Transverse colon (tissue), 4 donors: ENCODE results near the gene RSBN1. TPM values are rescaled to one million over a fixed set of nuclear protein-coding genes. Genes with fewer than 3 reads are reported as not detected.

Source experiments
- DNase-seq: peaks from one replicate; pipeline ENCODE4 v3.0.0-alpha.2; 2019
- H3K27ac ChIP-seq, 4 donors: fragments of 200-600 bp; sonication (generic); 2 replicates each; pipeline ENCODE4 v1.5.1; 2016 to 2018; ENCODE audit warnings: inconsistent platforms in 4 of 4
- H3K27me3 ChIP-seq: fragments of 200-600 bp; sonication (generic); 2 replicates; pipeline ENCODE4 v1.5.1; 2017; ENCODE audit warnings: inconsistent platforms
- H3K36me3 ChIP-seq, 4 donors: fragments of 200-600 bp; sonication (generic); 2 replicates each; pipeline ENCODE4 v1.5.1; 2017 to 2019; ENCODE audit warnings: inconsistent platforms in 4 of 4
- H3K4me1 ChIP-seq, 4 donors: fragments of 200-600 bp; sonication (generic); 2 replicates each; pipeline ENCODE4 v1.5.1; 2017 to 2020; ENCODE audit warnings: inconsistent platforms in 4 of 4
- H3K4me3 ChIP-seq, 4 donors: fragments of 200-600 bp; sonication (generic); 1 replicate in 1 of 4; 2 replicates in 3 of 4; pipeline versions ENCODE4 v1.5.1 to v1.6.1; 2017 to 2019; ENCODE audit warnings: inconsistent platforms in 4 of 4
- H3K9me3 ChIP-seq, 2 donors: fragments of 200-600 bp; sonication (generic); 2 replicates each; pipeline ENCODE4 v1.5.1; 2017 to 2019; ENCODE audit warnings: inconsistent platforms in 2 of 2
- CTCF ChIP-seq, 5 experiments: fragments of 200-600 bp in 3 of 5; fragments of 450-650 bp in 2 of 5; sonication (generic) in 3 of 5; IDR thresholded peaks; 1 replicate in 2 of 5; 2 replicates in 3 of 5; pipeline ENCODE4 v1.5.1; 2016 to 2017; ENCODE audit warnings: antibody characterized with exemption in 5 of 5, inconsistent platforms in 3 of 5, mild to moderate bottlenecking in 2 of 5, moderate library complexity in 1 of 5
- EP300 ChIP-seq: sonication (generic); formaldehyde crosslinking; IDR thresholded peaks from one replicate; pipeline ENCODE4 v1.6.1; 2017; ENCODE audit warnings: antibody characterized with exemption, low read depth
- POLR2A ChIP-seq: fragments of 450-650 bp; IDR thresholded peaks from one replicate; pipeline ENCODE4 v1.6.1; 2016; ENCODE audit warnings: antibody characterized with exemption, mild to moderate bottlenecking, moderate library complexity
- POLR2AphosphoS5 ChIP-seq, 3 donors: sonication (generic); formaldehyde crosslinking; IDR thresholded peaks; one replicate each; pipeline ENCODE4 v1.6.1; 2016; ENCODE audit warnings: antibody characterized with exemption in 3 of 3
- WGBS, 2 donors: methylation state at CpG; one replicate each; pipeline ENCODE4 v1.1.5; 2018; ENCODE audit warnings: low coverage in 1 of 2; 5-methylcytosine and 5-hydroxymethylcytosine counted together
- in situ Hi-C, 4 donors: fragments of 200-750 bp; cut with MboI; loops; one replicate each; pipeline versions ENCODE4 v1.15.0 to v1.15.1; 2017; ENCODE audit warnings: low sequenced_read_pairs in 3 of 4, low pct_ligation_motif_present in 1 of 4, low pct_unique_long_range_greater_than_20kb in 1 of 4
- intact Hi-C: fragments of 100-400 bp; cut with DNase I; formaldehyde crosslinking; loops from one replicate; pipeline ENCODE4 v1.15.1; 2023; ENCODE audit warnings: low total_unique reads
- total RNA-seq, 4 donors: library from RNA; depleted of rRNA; stranded (reverse); fragments of >200 nt; gene quantifications; one replicate each; pipeline ENCODE4 v1.1.0, GENCODE V29; 2016

The RSBN1 gene
- total RNA-seq, 4 donors from 2014 or later, result 26.6 to 42.7 (median 31.8) TPM

DNA sequence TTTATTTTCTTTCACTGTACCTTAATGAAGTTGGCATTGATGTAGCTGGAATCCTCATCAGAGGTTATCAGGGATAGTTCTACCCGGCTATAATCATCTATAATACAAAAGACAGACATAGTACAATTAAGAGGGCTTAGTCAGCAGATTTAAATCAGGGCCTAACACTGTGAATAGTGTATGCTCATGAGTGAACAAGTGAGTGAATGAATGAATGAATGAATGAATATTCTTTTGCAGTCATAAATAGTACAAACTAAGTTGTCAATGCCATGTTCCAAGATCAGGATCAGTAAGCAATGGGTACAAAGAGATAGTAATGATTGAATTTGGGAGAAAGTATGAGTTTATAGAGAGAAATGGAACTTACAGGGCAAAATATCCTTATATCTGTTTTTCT lies 46.7 kb upstream of the RSBN1 start:
- Histone ChIP-seq H3K27me3 (no peaks in the 10 kb centered on the region), H3K4me1 (peaks cover 0 to 20% (median 0%) of the 10 kb centered on the region in 4 donors), H3K36me3 (no peaks in the 10 kb centered on the region), H3K27ac (peak overlapping the region in 2 of 4 donors; percentile 2 to 11), H3K9me3 (no peaks in the 10 kb centered on the region), H3K4me3 (no peak overlapping the region)
- TF ChIP-seq CTCF (IDR thresholded peaks at IDR 0.05) (no peak), EP300 (no peak), POLR2AphosphoS5 (IDR thresholded peaks at IDR 0.05) (no peak), POLR2A (no peak)
- in situ Hi-C loops, result no loop called here
- DNase-seq, result no peak
- 73 to 88% methylated on average over 1 of the region's 1 CpG for WGBS, 2 donors
- intact Hi-C loops, result no loop called here

DNA sequence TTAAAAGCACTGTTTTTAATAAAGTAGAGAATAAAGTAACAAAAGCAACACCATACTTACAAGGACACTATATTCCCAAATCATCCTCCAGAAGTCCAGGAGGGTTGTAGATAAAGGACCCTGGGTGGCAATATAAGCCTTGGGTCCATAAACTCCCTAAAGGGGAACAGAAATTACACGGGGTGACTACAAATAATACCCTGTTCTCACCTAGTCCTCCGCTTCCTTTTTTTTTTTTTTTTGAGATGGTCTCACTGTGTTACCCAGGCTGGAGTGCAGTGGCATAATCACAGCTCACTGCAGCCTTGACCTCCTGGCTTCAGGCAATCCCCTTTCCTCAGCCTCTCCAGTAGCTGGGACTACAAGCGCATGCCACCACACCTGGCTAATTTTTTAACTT lies 46.1 kb upstream of the RSBN1 start:
- no peak for TF ChIP-seq POLR2AphosphoS5 (IDR thresholded peaks at IDR 0.05)
- TF ChIP-seq EP300, result no peak
- TF ChIP-seq POLR2A, result no peak
- TF ChIP-seq CTCF (IDR thresholded peaks at IDR 0.05), result no peak
- Histone ChIP-seq H3K4me1 (peaks cover 0 to 20% (median 0%) of the 10 kb centered on the region in 4 donors), H3K9me3 (no peaks in the 10 kb centered on the region), H3K36me3 (no peaks in the 10 kb centered on the region), H3K27me3 (no peaks in the 10 kb centered on the region), H3K4me3 (no peak overlapping the region), H3K27ac (no peak overlapping the region)
- intact Hi-C loops, result no loop called here
- DNase-seq, result no peak
- in situ Hi-C loops, result no loop called here
- WGBS, 2 donors, result 67 to 72% methylated on average over 2 to 3 of the region's 3 CpGs

DNA sequence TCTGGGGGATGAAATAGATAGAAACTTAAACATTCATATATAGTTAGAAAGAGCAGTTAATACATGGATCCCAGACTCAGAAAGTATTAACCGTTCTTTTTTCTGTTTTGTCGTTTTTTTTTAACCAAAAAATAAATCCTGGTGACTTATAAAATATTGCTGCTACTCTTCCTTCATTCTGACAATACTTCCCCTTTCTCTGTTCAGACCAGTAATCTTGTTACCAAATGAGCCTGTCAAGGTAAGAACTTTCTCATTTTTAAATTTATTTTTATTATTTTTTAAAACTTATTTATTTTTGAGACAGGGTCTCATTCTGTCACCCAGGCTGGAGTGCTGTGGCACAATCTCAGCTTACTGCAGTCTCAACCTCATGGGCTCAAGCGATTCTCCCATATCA lies 45.5 kb upstream of the RSBN1 start:
- in situ Hi-C loops, result no loop called here
- H3K4me3 ChIP-seq, result no peak overlapping the region
- intact Hi-C loops, result no loop called here
- no peaks in the 10 kb centered on the region for H3K36me3 ChIP-seq
- H3K27ac ChIP-seq, result no peak overlapping the region
- no peaks in the 10 kb centered on the region for H3K27me3 ChIP-seq
- peaks cover 0 to 20% (median 0%) of the 10 kb centered on the region in 4 donors for H3K4me1 ChIP-seq
- H3K9me3 ChIP-seq, result no peaks in the 10 kb centered on the region
- TF ChIP-seq POLR2A, result no peak
- TF ChIP-seq EP300, result no peak
- TF ChIP-seq POLR2AphosphoS5 (IDR thresholded peaks at IDR 0.05), result no peak
- TF ChIP-seq CTCF (IDR thresholded peaks at IDR 0.05), result no peak
- no peak for DNase-seq
- WGBS, 2 donors, result 79 to 86% methylated on average over 3 of the region's 3 CpGs

GRCh38 chr1:113856401-113856790 lies 44.1 kb upstream of the RSBN1 start:
- Histone ChIP-seq H3K36me3 (no peaks in the 10 kb centered on the region), H3K27ac (no peak overlapping the region), H3K4me3 (no peak overlapping the region), H3K27me3 (no peaks in the 10 kb centered on the region), H3K9me3 (no peaks in the 10 kb centered on the region), H3K4me1 (peaks cover 0 to 20% (median 0%) of the 10 kb centered on the region in 4 donors)
- 90 to 92% methylated on average over 1 to 2 of the region's 2 CpGs for WGBS, 2 donors
- TF ChIP-seq POLR2AphosphoS5 (IDR thresholded peaks at IDR 0.05) (no peak), CTCF (IDR thresholded peaks at IDR 0.05) (no peak)
- intact Hi-C loops (no loop called here), in situ Hi-C loops (no loop called here)
- DNase-seq, result no peak
